ENCODE data around the gene RRBP1. TPM values are rescaled to one million over a fixed set of nuclear protein-coding genes. Genes with fewer than 3 reads are reported as not detected.

The RRBP1 gene
- total and polyA plus RNA-seq, 2 donors from 2014 or later, result 83.4 to 231 TPM

GRCh38 chr20:17625246-17626051 lies 56.6 kb downstream of the RRBP1 start:
- no peaks in the 10 kb centered on the region for H3K27me3 ChIP-seq (ENCODE audit: control insufficient read depth, insufficient read depth, low read length)
- no peak overlapping the region for H3K9ac ChIP-seq (ENCODE audit: low read length in 3 of 3)
- H3K36me3 ChIP-seq (ENCODE audit: control insufficient read depth in 2 of 3, insufficient read depth in 3 of 3, low read length in 3 of 3), result peaks cover 3 to 62% (median 48%) of the 10 kb centered on the region in 3 donors
- no peaks in the 10 kb centered on the region for H3K4me1 ChIP-seq (ENCODE audit: control insufficient read depth in 2 of 3, insufficient read depth in 2 of 3, low read depth in 1 of 3, low read length in 3 of 3)
- no peak overlapping the region for H3K4me3 ChIP-seq (ENCODE audit: low read length in 3 of 3)
- intact Hi-C loops (cut with DNase I), result no loop called here
- no peak overlapping the region for H3K27ac ChIP-seq (ENCODE audit: low read depth in 2 of 2, low read length in 2 of 2)
- TF ChIP-seq CTCF (IDR thresholded peaks at IDR 0.05; ENCODE audit: borderline replicate concordance, extremely low read depth, insufficient read depth), result no peak
- FAIRE-seq (no peak), DNase-seq (peak in 2 of 5 donors; percentile 37 to 61)
- no peaks in the 10 kb centered on the region for H3K9me3 ChIP-seq (ENCODE audit: control insufficient read depth in 2 of 3, insufficient read depth in 1 of 3, low read length in 3 of 3)

GRCh38 chr20:17624551-17625245 lies 57.3 kb downstream of the RRBP1 start:
- no peaks in the 10 kb centered on the region for H3K9me3 ChIP-seq (ENCODE audit: control insufficient read depth in 2 of 3, insufficient read depth in 1 of 3, low read length in 3 of 3)
- H3K4me3 ChIP-seq (ENCODE audit: low read length in 3 of 3), result no peak overlapping the region
- intact Hi-C loops (cut with DNase I), result no loop called here
- H3K36me3 ChIP-seq (ENCODE audit: control insufficient read depth in 2 of 3, insufficient read depth in 3 of 3, low read length in 3 of 3), result peaks cover 3 to 56% (median 45%) of the 10 kb centered on the region in 3 donors
- FAIRE-seq (no peak), DNase-seq (peak in 2 of 5 donors; percentile 29 to 66)
- H3K4me1 ChIP-seq (ENCODE audit: control insufficient read depth in 2 of 3, insufficient read depth in 2 of 3, low read depth in 1 of 3, low read length in 3 of 3), result no peaks in the 10 kb centered on the region
- no peak overlapping the region for H3K27ac ChIP-seq (ENCODE audit: low read depth in 2 of 2, low read length in 2 of 2)
- TF ChIP-seq CTCF (IDR thresholded peaks at IDR 0.05; ENCODE audit: borderline replicate concordance, extremely low read depth, insufficient read depth), result no peak
- no peak overlapping the region for H3K9ac ChIP-seq (ENCODE audit: low read length in 3 of 3)
- H3K27me3 ChIP-seq (ENCODE audit: control insufficient read depth, insufficient read depth, low read length), result no peaks in the 10 kb centered on the region

GRCh38 chr20:17624070-17624469 lies 58.0 kb downstream of the RRBP1 start:
- H3K27me3 ChIP-seq (ENCODE audit: control insufficient read depth, insufficient read depth, low read length), result no peaks in the 10 kb centered on the region
- FAIRE-seq (no peak), DNase-seq (peak in 2 of 5 donors; percentile 24 to 50)
- H3K27ac ChIP-seq (ENCODE audit: low read depth in 2 of 2, low read length in 2 of 2), result no peak overlapping the region
- no peak overlapping the region for H3K9ac ChIP-seq (ENCODE audit: low read length in 3 of 3)
- no peak for TF ChIP-seq CTCF (IDR thresholded peaks at IDR 0.05; ENCODE audit: borderline replicate concordance, extremely low read depth, insufficient read depth)
- intact Hi-C loops (cut with DNase I), result no loop called here
- H3K36me3 ChIP-seq (ENCODE audit: control insufficient read depth in 2 of 3, insufficient read depth in 3 of 3, low read length in 3 of 3), result peaks cover 3 to 52% (median 45%) of the 10 kb centered on the region in 3 donors
- no peak overlapping the region for H3K4me3 ChIP-seq (ENCODE audit: low read length in 3 of 3)
- no peaks in the 10 kb centered on the region for H3K4me1 ChIP-seq (ENCODE audit: control insufficient read depth in 2 of 3, insufficient read depth in 2 of 3, low read depth in 1 of 3, low read length in 3 of 3)
- H3K9me3 ChIP-seq (ENCODE audit: control insufficient read depth in 2 of 3, insufficient read depth in 1 of 3, low read length in 3 of 3), result no peaks in the 10 kb centered on the region
